Measurements from ENCODE around the gene STAT6.

STAT6 gene

DNA sequence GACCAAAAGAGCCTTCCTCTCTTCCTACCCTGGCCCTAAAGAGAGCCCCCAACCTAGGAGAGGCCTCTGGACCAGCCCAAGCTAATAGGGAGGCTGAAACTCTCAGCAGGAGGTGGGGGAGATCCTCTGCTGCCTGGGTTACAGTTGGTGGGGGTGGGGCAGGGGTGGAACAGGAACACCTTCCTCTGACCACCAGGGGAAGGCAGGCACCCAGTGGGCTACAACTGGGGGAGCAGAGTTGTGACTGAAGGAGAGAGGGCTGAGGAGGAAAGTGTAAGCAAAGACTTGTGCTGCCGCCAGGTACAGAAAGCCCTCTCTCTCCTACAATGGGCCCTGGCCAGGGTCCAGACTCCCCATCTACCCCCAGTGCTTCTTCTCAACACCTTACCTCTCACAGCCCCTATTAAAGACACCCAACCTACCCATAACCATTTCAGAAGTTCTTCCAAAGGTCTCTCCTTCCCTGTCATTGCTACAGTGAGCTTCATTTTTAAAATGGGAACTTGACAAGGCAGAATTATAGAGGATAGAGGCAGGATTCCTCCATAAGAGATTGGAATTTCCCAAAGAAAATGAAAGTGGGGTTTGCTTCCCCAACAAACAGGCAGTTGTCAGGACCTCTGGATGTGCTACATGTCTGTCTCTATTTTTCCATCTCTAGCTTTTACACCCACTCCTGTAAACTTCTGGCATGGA lies 62.6 kb downstream of the STAT6 start:
- DNase-seq (ENCODE audit: low spot score): no peak

DNA sequence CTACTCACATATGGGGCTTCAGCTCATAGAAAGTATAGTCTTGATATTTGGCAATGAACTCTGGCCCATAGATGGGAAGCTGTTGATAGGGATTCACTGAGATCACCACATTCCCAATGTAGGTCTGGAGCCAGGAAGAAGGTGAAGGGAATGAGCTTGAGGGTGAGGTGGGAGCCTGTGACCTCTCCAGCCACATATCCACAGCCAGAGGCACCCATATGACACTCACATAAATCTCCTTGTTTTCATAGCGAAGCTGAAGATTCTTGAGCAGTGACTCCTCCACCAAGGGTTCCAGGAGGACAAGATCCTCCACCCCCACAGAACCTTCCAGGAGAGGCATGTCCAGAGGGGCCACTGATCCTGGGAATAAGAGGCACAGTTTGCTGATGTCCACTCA lies 63.2 kb downstream of the STAT6 start:
- no peak for DNase-seq (ENCODE audit: low spot score)

DNA sequence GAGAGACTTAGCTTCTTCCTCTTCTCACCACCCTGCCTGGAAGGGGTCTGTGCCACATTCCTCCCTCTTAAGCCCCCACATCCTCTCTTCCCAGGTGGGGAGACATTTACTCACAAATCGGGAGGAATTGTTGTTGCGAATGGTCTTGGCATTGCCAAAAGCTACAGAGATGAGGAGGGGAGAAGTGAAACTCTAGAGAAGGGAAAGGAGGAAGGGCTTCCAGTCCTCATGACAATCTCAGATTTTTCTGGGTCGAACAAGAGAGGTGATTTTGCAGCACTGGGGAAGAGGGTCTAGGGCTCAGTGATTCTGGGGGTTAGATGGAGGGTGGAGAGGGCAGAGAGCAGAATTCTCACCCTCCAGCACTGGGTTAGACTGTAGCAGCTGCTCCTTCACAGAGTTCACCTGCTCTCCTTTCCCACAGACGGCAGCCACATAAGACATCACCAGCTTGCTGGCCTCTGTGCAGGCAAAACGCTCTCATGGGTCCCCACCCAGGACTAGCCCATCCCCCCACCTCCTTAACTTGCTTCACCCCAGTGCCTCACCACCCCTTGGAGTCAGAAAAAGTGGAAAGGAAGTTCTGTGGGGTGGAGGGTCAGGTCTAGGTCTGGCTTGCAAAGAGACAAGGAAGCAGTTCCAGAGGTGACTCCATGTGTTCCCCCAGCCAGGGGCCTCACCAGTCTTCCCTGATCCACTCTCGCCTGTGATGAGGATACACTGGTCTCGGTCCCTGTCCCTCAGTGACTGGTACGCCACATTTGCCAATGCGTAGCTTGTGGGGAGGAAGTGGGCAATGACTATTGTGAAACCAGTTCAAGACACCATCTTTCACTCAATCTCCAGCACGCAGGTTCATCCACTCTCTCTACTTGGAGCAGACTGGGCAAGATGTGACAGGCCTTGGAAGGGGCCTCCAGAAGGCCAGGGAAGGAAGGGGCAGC lies 63.9 kb downstream of the STAT6 start:
- no peak for DNase-seq (ENCODE audit: low spot score)

DNA sequence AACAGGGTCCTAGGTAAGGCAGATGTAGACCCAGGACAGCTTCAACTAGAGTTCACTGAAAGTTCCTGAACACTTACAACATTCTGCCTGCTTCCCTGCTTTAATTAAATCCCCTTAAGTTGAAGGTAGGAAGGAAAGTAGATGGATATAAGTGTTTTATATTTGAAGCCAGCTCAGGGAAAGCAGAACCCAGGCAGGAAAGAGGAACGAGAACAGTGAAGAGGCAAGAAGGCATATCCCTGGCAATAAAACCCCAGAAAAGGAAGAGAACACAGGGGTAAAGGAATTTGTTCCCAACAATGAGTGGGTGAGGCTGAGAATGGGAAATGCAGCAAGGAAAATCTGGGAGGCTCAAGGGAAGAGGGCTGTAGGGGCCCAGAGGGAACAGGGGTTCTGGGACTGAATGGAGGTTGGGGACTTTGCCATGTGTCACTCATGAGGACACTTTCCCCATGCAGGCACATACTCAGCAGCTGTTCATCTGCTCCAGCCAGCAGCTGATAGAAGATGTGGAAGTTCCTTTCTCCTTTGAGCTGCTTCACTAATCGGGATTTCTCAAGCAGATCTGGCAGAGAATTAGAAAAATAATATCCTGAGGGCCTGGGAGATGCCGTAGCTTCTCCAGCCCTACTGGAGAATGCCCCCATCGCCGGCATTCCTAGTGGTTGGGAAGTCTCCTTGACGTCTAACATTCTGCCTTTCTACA lies 64.9 kb downstream of the STAT6 start:
- no peak for DNase-seq (ENCODE audit: low spot score)

Measured in kidney capillary endothelial cell (primary cell).